NCI-H2107 treated with DMSO at 0.1 percent for 48 hours (cell line): ENCODE data around the gene RNF31.

Experiments
- DNase-seq: peaks from one replicate; lab custom pipeline; 2025; ENCODE audit not compliant: unreplicated experiment; lab: John Stamatoyannopoulos, UW

RNF31 gene

GRCh38 chr14:24137529-24138395 lies 9.5 kb upstream of the RNF31 start:
- no peak for DNase-seq

GRCh38 chr14:24138396-24139271 lies 8.7 kb upstream of the RNF31 start:
- no peak for DNase-seq

- DNase-seq = no peak
Observed at GRCh38 chr14:24139272-24139934, 7.9 kb upstream of the RNF31 start.

DNA sequence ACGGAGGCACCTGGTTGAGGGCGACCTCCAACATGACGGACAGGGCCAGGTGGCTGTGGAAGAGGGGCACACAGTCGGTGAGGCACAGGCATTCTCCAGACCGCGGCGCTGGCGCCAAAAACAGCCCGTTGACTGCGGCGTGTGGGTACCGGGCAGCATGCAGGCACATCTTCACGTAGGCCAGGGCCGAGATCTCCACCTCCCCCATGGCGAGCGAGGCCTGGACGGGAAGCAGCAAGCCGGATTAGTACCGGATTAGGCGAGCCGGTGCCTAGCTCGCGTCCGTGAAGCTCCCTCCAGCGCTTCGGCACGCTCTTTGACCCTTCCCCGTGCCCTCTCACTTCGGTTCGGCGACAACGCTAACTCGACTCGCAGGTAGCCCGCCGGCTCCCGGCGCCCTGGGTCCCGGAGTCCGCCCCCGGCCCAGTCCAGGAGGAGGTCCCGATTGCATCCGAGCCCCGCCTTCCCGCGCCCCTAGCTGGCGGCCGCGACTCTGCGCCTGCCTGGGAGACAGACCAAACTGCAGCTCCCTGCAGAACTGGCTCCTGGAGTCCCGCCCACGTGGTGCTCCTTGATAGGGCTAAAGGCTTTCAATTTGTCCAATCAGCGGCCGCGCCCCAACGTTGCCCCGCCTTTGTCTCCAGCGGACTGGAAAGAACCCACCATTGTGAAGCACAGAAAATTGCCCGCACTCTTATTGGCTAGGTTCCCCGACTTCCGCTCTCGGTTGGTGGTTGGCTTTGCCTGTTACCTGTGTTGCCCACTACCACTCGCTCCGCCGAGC lies 6.0 kb upstream of the RNF31 start, which contains the start of gene EMC9:
Gene EMC9 (minus strand): TSS at position 495 of the 784 bp plus-strand sequence. CDS start 287 bp downstream, at position 208.
- DNase-seq = peak; percentile 100

- DNase-seq = no peak
Observed at GRCh38 chr14:24143511-24143910, 3.8 kb upstream of the RNF31 start.

DNA sequence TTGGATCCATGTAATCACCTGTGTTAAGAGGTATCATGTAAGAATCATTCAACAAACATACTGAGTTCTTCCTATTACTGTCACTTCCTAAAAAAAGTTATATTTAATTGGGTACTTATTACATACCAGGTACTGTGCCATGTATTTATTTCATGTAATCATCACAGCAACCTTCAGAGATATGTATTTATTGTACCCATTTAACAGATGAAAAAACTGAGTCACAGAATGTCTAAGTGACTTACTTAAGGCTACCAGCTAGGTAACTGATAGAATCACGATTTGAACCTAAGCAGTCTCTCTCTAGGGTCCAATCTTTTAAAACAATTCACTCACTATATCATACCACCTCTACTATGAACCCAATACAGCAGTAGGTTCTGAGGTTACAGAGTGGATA lies 2.8 kb upstream of the RNF31 start:
- no peak for DNase-seq

- no peak for DNase-seq
Observed at GRCh38 chr14:24145219-24145618, 2.1 kb upstream of the RNF31 start.

DNA sequence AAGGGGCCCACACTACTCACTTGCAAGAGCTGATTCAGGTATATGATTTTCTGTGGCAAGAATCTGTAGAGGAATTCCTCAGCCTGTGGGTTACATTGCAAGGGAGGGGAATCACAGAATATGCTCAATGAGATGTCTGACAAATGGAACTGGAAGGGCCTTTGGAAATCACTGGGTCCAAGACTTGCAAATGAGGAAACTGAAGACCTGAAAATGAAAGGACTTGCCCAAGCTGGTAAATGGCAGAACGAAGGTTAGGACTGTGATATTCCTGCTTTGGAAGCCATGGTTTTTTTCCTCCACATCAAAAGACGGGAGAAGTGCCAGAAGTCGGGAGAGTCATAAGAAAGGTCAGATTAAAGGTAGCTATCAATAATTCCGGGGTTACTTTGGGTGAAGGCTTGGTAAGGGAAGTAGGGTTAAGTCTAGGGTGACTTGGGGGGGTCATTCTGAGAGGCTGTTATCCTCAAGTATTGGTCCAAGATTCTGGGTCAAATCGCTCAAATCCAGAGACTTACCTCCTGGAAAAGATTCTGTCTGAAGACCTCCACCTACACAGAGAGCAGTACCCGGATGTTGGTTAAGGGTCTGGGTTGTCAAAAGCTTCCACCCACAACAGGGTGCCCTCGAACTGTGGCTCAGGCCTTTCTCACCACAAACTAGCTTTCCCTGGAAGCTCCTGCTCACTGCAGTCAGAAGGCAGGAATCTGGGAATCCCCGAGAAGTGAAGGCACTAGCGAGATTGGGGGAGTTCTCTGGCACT lies 1.4 kb upstream of the RNF31 start:
- DNase-seq = no peak

DNA sequence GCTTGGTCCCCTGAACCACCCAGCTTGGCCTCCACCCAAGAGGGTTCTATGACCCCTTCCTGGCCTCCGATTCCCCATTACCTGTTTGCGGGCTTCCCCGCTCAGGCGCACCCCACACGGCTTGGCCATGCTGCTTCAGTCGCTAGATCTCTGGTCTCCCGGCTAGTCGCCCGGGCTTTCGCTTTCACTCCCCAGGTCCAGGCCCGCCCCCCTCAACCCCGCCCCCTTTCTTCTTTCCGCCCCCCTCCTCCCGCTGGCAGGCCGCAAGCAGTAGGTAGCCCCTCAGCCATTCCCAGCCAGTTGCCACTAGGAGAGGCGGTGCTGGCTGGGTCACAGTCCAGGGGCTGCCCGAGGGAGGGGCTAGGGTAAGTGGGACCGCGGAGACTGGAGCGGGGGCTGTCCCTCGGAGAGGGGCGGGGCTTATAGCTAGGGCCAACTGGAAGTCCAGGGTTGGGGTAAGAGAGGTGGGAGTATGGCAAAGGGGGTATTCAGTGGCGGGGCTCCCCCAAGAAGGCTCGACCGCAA lies 783 bp upstream of the RNF31 start, which contains the start of gene PSME2:
Gene PSME2 (minus strand): TSS at position 158 of the 525 bp plus-strand sequence. CDS start 29 bp downstream, at position 129.
- peak; percentile 97 for DNase-seq

DNA sequence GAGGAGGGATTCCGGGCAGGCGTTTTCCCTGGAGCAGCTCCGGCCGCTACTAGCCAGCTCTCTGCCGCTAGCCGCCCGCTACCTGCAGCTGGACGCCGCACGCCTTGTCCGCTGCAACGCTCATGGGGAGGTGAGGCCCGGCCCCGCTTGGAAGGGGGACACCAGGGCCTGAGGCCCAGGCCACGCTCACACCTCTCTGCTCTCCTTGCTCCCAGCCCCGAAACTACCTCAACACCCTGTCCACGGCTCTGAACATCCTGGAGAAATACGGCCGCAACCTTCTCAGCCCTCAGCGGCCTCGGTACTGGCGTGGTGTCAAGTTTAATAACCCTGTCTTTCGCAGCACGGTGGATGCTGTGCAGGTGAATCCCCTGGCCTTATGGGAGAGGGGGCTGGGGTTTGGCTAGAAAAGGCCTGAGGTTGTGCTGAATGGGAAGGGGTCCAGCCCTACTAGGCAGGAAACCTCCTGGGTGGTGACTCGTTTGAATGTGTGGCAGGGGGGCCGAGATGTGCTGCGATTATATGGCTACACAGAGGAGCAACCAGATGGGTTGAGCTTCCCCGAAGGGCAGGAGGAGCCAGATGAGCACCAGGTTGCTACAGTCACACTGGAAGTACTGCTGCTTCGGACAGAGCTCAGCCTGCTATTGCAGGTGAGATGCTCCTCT lies 597 bp downstream of the RNF31 start:
- DNase-seq = no peak

GRCh38 chr14:24149302-24149969 lies 2.1 kb downstream of the RNF31 start:
- no peak for DNase-seq

DNA sequence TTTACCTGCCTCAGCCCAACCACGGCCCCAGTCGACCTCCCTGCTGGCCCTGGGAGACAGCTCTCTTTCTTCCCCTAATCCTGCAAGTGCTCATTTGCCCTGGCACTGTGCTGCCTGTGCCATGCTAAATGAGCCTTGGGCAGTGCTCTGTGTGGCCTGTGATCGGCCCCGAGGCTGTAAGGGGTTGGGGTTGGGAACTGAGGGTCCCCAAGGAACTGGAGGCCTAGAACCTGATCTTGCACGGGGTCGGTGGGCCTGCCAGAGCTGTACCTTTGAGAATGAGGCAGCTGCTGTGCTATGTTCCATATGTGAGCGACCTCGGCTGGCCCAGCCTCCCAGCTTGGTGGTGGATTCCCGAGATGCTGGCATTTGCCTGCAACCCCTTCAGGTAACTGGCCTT lies 2.8 kb downstream of the RNF31 start:
- DNase-seq = no peak

- no peak for DNase-seq
Observed at GRCh38 chr14:24150567-24150966, 3.3 kb downstream of the RNF31 start.

- no peak for DNase-seq
Observed at GRCh38 chr14:24150993-24151392, 3.7 kb downstream of the RNF31 start.

DNA sequence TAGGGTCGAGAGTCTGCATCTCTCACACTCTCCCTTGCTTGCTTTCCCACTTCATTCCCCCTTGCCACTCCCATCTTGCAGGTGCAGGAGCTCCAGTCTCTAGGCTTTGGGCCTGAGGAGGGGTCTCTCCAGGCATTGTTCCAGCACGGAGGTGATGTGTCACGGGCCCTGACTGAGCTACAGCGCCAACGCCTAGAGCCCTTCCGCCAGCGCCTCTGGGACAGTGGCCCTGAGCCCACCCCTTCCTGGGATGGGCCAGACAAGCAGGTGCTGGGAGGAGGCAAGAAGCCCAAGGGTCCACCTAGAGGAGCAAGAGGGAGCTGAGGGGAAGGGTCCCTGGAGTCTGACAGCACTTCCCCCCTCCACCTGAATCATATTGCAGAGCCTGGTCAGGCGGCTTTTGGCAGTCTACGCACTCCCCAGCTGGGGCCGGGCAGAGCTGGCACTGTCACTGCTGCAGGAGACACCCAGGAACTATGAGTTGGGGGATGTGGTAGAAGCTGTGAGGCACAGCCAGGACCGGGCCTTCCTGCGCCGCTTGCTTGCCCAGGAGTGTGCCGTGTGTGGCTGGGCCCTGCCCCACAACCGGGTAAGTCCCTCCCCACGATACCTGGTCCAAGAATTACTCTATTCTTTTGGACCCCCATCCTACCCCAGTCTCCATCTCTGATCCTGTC lies 4.2 kb downstream of the RNF31 start:
- no peak for DNase-seq

- DNase-seq = no peak
Observed at GRCh38 chr14:24155100-24155499, 7.8 kb downstream of the RNF31 start.

GRCh38 chr14:24156840-24157239 lies 9.5 kb downstream of the RNF31 start:
- no peak for DNase-seq

DNA sequence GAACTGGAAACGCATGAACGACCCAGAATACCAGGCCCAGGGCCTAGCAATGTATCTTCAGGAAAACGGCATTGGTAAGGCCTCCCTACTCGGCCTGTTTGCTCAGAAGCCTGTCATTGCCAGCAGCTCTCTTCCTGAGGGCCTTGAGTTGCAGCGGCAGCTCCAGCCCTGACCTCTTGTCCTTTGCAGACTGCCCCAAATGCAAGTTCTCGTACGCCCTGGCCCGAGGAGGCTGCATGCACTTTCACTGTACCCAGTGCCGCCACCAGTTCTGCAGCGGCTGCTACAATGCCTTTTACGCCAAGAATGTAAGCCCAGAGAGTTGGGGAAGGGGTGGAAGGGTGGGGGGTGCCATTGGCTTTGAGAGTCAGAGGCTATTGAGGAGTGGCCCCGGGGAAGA lies 10.0 kb downstream of the RNF31 start:
- DNase-seq = no peak
